A549 treated with CpdA at 1 μM for 4 hours (cell line): ENCODE data around the gene CLDN1. TPM values are rescaled to one million over a fixed set of nuclear protein-coding genes. Genes with fewer than 3 reads are reported as not detected.

ENCODE experiments used
- total RNA-seq: library from RNA; stranded (reverse); fragments of 200-300 nt; extraction: Qiagen RNA extraction; gene quantifications from 5 replicates; pipeline ENCODE4 v1.2.3, GENCODE V29; 2022; ENCODE audit warnings: low read depth

CLDN1 gene, protein sequence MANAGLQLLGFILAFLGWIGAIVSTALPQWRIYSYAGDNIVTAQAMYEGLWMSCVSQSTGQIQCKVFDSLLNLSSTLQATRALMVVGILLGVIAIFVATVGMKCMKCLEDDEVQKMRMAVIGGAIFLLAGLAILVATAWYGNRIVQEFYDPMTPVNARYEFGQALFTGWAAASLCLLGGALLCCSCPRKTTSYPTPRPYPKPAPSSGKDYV
- 26.4 to 33.5 TPM (median 29.0 TPM) in 5 replicates for total RNA-seq

DNA sequence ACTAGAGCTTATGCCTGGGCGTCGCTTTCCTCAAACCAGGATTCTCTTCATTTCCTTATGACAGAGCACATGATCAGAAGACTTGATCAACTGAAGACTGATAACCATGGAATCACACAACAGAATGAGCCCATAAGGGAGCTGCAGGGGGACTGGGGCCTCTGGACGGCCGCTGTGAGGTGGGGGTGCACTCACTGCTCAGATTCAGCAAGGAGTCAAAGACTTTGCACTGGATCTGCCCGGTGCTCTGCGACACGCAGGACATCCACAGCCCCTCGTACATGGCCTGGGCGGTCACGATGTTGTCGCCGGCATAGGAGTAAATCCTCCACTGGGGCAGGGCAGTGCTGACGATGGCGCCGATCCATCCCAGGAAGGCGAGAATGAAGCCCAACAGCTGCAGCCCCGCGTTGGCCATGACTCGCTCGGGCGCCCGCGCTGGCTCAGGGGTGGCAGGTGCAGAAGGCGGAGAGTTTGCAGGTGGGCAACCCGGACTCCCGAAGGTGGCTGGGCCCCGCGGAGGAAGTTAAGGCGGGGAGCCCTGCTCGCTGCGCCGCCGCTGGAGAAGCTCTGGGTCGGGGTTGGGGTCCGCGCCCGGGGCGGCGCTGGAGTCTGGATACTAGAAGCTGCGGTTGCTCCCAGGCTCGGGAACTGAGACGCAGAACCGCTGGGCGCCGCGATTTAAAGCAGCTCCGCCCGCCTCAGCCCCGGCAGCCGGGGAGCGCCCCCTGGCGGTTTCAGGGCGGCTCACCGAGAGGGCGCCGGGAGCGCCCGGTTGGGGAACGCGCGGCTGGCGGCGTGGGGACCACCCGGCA lies at the start of gene CLDN1:
Gene CLDN1 (minus strand): TSS at position 658 of the 815 bp plus-strand sequence. CDS start 240 bp downstream, at position 418.

Other genes starting within 250 kb of the CLDN1 start
- gene P3H2, start 201.5 kb downstream of the CLDN1 start, total RNA-seq, result 33.7 to 53.0 TPM (median 44.6 TPM) in 5 replicates
- gene CLDN16, start 65.7 kb upstream of the CLDN1 start, total RNA-seq, result 0.02 to 0.15 TPM (median 0.06 TPM) in 3 of 5 replicates, not detected in the others
- not detected in 5 replicates for gene TMEM207, start 127.5 kb upstream of the CLDN1 start, total RNA-seq
- 5.9 to 7.0 TPM (median 6.3 TPM) in 5 replicates for gene IL1RAP, start 191.6 kb upstream of the CLDN1 start, total RNA-seq